Hematopoietic multipotent progenitor cell treated with erythropoietin and hydrocortisone succinate and interleukin-3 and kit ligand, for 17 days (in vitro differentiated cells): ENCODE results near the gene DDX50.
A peak's percentile ranks its signal among the peaks of the same experiment; 100 is the strongest.
"Not testable (repeated sequence)": the region's sequence is repeated elsewhere in the genome, so short reads cannot be mapped to it uniquely, and the experiment has no call there.

Experiments
- DNase-seq: peaks from one replicate; pipeline ENCODE4 v3.0.0-alpha.2; 2015; ENCODE audit warnings: low spot score

Gene DDX50

DNA sequence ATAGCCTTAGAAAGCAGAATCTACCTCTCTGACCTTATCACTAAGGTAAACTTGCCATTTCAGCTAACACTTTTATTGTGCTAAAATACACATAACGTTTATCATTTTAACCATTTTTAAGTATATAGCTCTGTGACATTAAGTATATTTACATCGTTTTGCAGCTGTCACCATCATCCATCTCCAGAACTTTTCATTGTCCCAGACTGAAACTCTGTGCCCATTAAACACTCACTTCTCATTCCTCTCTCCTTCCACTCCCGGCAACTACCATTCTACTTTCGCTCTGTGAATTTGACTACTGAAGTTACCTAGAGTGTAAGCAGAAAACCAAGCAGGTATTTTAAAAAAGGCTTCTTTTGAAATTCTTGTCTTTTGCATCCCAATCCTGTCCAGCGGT lies 1.3 kb downstream of the DDX50 start:
- DNase-seq: no peak

DNA sequence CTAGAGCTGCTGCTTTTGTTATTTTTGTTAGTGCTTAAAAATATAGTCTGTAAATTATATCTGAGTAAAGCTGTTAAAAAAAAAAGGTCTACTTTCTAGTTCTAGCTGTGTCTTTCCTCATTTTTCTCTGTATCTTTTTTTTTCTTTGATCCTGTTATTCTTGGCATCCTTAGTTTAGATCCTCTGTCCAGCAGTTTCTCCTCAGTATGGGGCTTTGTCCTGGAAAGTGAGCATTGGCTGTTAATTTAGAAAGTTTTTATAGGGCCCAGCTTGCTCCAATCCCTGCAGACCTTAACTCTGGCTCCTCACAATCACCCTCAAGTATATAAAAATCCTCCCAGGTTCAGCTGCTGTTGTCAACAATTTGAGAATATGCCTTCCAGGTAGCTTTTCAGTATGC lies 23.5 kb downstream of the DDX50 start:
- DNase-seq: no peak

- no peak for DNase-seq
Observed at GRCh38 chr10:68925489-68925888, 24.4 kb downstream of the DDX50 start.

DNA sequence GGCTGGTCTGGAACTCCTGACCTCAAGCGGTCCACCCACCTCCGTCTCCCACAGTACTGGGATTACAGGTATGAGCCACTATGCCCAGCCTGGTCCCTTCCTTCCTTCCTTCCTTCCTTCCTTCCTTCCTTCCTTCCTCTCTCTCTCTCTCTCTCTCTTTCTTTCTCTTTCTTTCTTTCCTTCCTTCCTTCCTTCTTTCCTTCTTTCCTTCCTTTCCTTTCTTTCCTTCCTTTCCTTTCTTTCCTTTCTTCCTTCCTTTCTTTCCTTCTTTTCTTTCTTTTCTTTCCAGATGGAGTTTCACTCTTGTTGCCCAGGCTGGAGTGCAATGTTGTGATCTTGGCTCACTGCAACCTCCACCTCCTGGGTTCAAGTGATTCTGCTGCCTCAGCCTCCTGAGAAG lies 28.0 kb downstream of the DDX50 start:
- not testable (repeated sequence) for DNase-seq

- DNase-seq: not testable (repeated sequence)
Observed at GRCh38 chr10:68929888-68930287, 28.8 kb downstream of the DDX50 start.

DNA sequence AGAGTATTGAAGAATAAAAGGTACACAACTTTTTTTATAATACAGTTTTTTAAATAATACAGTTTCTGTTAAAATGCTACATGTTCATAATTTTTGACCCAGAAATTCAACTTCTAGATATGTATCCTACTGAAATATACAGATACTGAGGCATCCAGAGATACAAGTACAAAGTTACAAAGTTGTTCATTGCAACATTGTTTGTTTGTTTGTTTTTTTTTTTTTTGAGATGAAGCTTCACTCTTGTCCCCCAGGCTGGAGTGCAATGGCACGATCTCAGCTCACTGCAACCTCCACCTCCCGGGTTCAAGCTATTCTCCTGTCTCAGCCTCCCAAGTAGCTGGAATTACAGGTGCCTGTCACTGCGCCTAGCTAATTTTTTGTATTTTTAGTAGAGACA lies 31.7 kb downstream of the DDX50 start:
- DNase-seq: not testable (repeated sequence)

DNA sequence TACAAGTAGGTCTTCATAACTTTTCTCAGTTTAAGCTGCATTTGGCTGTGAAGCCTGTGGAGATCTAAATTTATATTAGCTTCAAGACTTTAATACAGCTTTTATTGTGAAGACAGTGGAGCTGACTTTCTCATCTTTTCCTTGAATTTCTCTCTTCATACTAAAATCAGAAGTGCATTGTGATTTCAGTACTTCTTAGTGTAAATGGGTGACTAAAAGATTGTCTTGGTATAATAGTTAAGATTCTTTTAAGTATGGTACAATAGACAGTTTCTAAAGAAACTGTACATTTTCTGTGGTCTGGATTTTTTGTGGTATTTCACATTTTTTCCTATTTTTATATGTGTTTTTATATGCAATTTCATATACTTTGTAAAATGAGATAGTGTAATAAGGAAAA lies 33.9 kb downstream of the DDX50 start:
- DNase-seq: no peak

- DNase-seq: no peak
Observed at GRCh38 chr10:68938117-68938516, 37.0 kb downstream of the DDX50 start.

- no peak for DNase-seq
Observed at GRCh38 chr10:68938884-68939283, 37.8 kb downstream of the DDX50 start.

DNA sequence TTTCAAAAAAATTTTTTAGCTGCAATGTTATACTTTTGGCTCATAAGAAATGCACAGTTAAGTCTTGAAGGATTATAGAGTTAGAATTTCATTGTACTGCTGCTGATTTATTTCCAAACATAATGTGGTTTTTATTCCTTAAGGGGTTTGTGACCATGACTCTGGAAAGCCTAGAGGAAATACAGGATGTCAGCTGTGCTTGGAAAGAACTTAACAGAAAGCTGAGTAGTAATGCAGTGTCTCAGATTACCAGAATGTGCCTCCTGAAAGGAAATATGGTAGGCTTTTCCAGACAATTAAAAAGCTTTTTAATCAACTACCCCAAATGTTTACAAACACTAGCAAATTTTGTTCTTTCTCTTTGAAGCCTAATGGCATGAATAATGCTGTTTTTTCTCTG lies 39.8 kb downstream of the DDX50 start:
- not testable (repeated sequence) for DNase-seq

DNA sequence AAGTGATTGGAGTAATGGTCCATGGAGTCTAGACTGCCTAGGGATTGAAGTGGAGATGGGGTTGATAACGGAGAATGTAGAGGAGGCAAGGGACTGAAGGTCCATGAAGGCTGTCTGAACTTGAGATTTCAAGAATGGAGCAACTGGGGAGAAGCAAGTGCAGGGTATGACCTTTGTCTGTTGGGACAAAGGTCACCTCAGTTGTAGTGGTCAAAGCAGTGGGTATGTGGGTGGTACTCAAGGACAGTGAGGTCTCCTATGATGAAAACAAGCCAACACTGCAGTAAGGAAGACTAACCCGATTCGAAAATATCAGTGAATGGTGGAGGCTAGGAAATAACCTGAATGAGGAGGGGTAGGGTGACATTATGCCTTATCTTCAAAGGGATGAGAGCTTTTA lies 49.5 kb downstream of the DDX50 start:
- DNase-seq: no peak

DNA sequence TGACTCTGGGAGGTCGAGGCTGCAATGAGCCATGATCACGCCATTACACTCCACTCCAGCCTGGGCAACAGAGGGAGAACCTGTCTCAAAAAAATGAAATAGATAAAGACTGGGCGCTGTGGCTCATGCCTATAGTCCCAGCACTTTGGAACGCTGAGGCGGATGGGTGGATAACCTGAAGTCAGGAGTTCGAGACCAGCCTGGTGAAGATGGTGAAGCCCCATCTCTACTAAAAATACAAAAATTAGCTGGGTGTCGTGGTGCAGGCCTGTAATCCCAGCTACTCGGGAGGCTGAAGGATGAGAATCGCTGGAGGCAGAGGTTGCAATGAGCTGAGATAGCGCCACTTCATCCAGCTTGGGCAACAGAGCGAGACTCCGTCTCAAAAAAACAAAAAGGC lies 53.8 kb downstream of the DDX50 start:
- no peak for DNase-seq

DNA sequence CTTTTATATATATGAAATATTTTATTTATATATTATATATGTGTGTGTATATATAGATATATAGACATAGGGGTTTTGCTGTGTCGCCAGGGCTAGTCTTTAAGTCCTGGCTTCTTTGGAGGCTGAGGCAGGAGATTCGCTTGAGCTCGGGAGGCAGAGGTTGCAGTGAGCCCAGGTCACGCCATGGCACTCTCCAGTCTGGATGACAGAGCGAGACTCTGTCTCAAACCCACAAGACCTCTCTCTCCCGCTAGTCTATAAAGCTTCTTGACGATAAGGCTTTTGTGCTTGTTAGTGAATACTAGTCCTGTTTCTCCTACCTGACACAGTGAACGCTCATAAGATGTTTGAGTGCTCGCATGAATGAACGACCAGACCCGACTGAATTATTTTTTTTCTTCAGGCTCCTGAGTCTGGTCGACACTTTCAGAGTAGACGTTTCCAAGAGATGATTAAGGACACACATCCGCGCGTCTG lies 54.3 kb downstream of the DDX50 start:
- DNase-seq: no peak

DNA sequence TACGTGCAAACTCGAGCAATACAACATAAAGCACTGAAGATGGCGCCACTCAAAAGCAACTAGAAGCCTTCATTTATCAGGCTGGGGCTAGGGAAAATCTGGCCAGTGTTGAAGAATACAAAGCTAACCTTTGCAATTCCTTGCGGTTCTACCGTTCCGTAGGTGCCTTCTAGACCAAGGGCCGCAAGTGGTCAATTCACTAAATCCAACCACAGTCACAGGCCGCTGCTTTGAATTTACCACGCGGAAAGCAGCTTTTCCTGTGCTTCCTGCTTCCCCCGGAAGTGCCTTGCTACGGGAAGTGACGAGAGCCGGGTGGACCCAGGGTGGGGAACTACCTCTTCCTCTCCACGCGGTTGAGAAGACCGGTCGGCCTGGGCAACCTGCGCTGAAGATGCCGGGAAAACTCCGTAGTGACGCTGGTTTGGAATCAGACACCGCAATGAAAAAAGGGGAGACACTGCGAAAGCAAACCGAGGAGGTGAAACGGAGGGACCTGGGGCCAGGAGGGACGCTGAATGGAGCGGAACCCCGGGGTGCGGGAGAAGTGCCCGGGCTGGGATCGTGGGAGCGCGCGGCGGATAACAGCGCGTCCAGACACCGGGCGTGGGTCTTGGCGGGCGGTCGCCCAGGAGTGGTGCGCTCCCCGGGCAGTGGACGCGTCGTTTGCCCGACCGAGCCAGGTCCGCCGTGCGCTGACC lies 54.9 kb downstream of the DDX50 start, which contains the start of gene DDX21:
Gene DDX21, plus strand, starts transcription at position 339 of the 701 bp plus-strand sequence. Its CDS starts 56 bp downstream, at position 395.
- peak; percentile 85 for DNase-seq

DNA sequence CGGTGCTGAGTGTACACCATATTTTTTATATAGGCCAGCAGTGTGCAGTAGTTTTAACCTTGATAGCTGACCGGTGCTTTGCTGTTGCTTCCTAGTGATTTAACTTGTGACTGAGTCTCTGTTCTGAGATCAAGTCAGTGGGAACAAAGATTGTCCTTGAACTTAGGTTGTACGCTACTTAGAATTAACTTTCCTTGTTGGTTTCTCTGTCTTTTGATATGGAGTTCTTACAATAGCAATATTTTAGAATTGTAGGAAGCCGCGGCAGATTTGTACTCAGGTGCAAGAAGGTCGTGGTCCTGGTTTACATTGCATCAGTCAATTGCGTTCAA lies 56.1 kb downstream of the DDX50 start:
- no peak for DNase-seq

GRCh38 chr10:68957654-68958053 lies 56.5 kb downstream of the DDX50 start:
- no peak for DNase-seq

DNA sequence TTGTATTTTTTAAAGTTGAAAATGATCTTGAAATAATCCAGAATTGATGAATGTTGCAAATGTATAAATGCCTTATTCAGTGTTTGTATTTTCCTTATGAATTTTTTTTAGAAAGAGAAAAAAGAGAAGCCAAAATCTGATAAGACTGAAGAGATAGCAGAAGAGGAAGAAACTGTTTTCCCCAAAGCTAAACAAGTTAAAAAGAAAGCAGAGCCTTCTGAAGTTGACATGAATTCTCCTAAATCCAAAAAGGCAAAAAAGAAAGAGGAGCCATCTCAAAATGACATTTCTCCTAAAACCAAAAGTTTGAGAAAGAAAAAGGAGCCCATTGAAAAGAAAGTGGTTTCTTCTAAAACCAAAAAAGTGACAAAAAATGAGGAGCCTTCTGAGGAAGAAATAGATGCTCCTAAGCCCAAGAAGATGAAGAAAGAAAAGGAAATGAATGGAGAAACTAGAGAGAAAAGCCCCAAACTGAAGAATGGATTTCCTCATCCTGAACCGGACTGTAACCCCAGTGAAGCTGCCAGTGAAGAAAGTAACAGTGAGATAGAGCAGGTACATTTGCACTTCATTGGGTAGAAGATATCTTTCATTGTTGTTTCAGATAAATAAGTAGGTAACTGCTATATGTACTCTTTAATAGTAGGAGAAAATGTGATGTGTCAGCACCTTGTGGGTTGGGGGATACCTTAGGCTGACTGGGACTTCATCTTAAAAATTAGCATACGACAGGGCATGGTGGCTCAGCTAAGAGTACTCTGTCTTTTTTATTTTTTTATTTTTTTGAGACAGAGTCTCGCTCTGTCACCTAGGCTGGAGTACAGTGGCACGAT lies 58.8 kb downstream of the DDX50 start:
- no peak for DNase-seq

- no peak for DNase-seq
Observed at GRCh38 chr10:68963151-68963550, 62.0 kb downstream of the DDX50 start.

DNA sequence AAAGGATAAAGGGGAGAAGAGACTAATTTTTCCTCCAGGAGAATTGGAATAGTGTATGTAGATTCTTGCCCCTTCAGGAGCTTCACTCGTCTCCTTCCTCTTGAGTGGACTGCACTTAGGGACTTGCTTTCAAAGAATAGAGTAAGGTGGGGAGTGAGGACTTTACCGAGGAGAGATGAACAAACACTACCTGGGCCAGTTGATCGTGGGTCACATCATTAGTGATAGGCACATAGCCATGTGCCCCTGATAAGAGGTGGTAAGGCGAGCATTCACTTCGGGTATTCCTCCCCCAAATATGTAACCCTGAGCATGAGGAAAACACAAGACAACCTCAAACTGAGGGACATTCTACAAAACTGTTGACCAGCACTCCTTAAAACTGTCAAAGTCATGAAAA lies 72.9 kb downstream of the DDX50 start:
- no peak for DNase-seq

DNA sequence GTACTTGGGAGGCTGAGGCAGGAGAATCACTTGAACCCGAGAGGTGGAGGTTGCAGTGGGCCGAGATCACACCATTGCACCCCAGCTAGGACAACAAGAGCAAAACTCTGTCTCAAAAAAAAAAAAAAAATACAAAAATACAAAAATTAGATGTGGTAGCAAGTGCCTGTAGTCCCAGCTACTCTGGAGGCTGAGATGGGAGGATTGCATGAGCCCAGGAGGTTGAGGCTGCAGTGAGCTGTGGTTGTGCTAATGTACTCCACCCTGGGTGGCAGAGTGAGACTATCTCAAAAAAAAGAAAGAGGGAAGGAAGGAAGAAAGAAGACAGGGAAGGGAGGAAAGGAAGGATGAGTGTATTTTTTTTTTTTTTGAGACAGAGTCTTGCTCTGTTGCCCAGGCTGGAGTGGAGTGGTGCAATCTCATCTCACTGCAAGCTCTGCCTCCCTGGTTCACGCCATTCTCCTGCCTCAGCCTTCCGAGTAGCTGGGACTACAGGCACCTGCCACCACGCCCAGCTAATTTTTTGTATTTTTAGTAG lies 74.9 kb downstream of the DDX50 start:
- not testable (repeated sequence) for DNase-seq

- not testable (repeated sequence) for DNase-seq
Observed at GRCh38 chr10:68979738-68980137, 78.6 kb downstream of the DDX50 start.

- DNase-seq: no peak
Observed at GRCh38 chr10:68981074-68981473, 80.0 kb downstream of the DDX50 start.

GRCh38 chr10:68982389-68982788 lies 81.3 kb downstream of the DDX50 start:
- no peak for DNase-seq
